Chondrocyte (in vitro differentiated cells): ENCODE measurements around the gene MFSD12. TPM values are rescaled to one million over a fixed set of nuclear protein-coding genes. Genes with fewer than 3 reads are reported as not detected.

Experiments used
- DNase-seq: peaks from one replicate; pipeline ENCODE4 v3.0.0; 2021; ENCODE audit warnings: mixed read lengths, low spot score
- H3K27ac Mint-ChIP-seq: one replicate; pipeline ENCODE4 v1.8.0; 2021; ENCODE audit warnings: mild to moderate bottlenecking, moderate library complexity, mixed read lengths; ENCODE audit not compliant: unreplicated experiment
- H3K27me3 Mint-ChIP-seq: 2 replicates; pipeline ENCODE4 v1.8.0; 2021; ENCODE audit warnings: low read depth, mixed read lengths
- H3K36me3 Mint-ChIP-seq: 2 replicates; pipeline ENCODE4 v1.8.0; 2021; ENCODE audit warnings: low read depth, mixed read lengths
- H3K4me1 Mint-ChIP-seq: 2 replicates; pipeline ENCODE4 v1.8.0; 2021; ENCODE audit warnings: low read depth, mild to moderate bottlenecking, mixed read lengths
- H3K4me3 Mint-ChIP-seq: one replicate; pipeline ENCODE4 v1.8.0; 2021; ENCODE audit warnings: mild to moderate bottlenecking, moderate library complexity, mixed read lengths; ENCODE audit not compliant: unreplicated experiment
- H3K9me3 Mint-ChIP-seq: 2 replicates; pipeline ENCODE4 v1.8.0; 2021; ENCODE audit warnings: low read depth, mixed read lengths
- CTCF ChIP-seq: fragments of 200-600 bp; sonication (generic); IDR thresholded peaks from 2 replicates; pipeline ENCODE4 v1.5.0; 2021; ENCODE audit warnings: antibody characterized with exemption, mild to moderate bottlenecking, moderate library complexity
- total RNA-seq: library from RNA; stranded (reverse); gene quantifications from 3 replicates; pipeline ENCODE4 v1.2.1, GENCODE V29; 2021

MFSD12 gene
- total RNA-seq, 1 donor from 2014 or later: 98.4 TPM

DNA sequence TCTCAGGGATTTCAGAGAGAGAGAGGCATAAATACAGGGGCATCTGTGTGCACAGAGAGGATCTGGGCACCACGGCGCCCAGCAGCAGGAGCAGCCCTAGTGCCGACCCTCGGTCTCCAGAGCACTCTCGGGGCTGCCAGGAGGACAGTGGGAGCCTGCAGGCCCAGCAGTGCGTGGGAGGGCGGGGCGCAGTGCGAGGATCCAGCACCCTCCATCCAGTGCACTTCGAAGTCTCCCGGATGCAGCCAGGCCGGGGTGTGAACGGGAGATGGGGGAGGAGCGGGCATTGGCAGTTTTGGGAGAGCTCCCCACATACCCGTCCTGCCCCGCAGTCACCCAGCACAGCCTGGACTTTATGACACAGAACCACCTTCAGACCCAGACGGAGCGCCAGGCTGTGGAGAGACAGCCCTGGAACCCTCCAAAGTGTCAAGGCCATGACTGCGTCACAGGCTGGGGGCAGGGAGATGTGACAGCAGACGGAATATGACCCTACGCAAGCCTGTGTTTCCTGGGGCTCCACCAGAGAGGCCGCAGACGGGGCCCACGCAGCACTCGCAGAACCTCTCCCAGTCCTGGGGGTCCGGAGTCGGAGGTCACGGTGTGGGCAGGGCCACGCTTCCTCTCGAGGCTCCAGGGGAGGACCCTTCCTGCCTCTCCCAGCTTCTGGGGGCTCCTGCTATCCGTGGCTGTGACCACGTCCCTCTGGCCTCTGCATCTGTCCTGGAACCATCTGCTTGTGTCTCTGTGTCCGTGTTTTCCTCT lies 33.1 kb downstream of the MFSD12 start:
- Mint-ChIP-seq H3K4me3 (no peak overlapping the region), H3K4me1 (peaks cover 4% of the 10 kb centered on the region), H3K9me3 (no peaks in the 10 kb centered on the region), H3K27me3 (no peaks in the 10 kb centered on the region), H3K27ac (no peak overlapping the region), H3K36me3 (peaks cover 9% of the 10 kb centered on the region)
- no peak for TF ChIP-seq CTCF
- no peak for DNase-seq

DNA sequence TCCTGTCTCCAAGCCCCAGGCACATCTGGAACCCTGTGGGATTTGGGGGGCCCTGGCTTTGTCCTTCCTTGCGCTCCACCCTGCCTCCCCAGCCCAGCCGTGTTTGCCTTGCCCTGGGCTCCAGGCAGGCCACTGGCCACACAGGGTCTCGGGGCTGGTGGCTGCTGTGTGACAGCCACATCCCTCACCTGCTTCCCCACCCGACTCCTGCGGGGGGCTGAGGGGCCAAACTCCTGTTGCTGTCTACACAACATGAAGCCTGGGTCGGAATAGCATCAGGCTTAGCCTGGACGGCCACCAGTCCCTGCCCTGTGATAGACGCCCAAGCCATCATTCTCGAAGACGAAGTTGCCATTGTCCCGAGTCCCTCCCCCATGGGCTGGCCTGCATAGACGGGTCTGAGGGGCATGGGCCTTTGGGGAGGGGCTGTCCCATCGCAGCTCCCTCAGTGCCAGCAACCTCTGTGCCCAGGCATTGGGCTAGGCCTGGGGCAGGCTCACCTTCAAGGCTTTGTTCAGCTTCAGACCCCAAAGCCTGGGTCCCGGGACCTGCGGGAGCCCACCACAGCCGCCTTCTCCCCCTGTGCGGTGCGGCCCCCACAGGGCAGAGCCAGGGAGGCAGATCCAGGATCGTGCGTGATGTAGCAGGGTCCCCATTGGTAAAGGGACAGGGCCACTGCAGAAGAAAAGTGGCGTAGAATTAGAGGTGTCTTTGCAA lies 33.9 kb downstream of the MFSD12 start:
- no peak for DNase-seq
- Mint-ChIP-seq H3K27ac (no peak overlapping the region), H3K27me3 (no peaks in the 10 kb centered on the region), H3K36me3 (peaks cover 9% of the 10 kb centered on the region), H3K9me3 (no peaks in the 10 kb centered on the region), H3K4me1 (peaks cover 4% of the 10 kb centered on the region), H3K4me3 (no peak overlapping the region)
- TF ChIP-seq CTCF: no peak

GRCh38 chr19:3522421-3523360 lies 34.7 kb downstream of the MFSD12 start:
- Mint-ChIP-seq H3K36me3 (peaks cover 9% of the 10 kb centered on the region), H3K4me3 (no peak overlapping the region), H3K9me3 (no peaks in the 10 kb centered on the region), H3K27me3 (no peaks in the 10 kb centered on the region), H3K4me1 (peaks cover 4% of the 10 kb centered on the region), H3K27ac (no peak overlapping the region)
- TF ChIP-seq CTCF: no peak
- no peak for DNase-seq

- Mint-ChIP-seq H3K4me1 (peaks cover 4% of the 10 kb centered on the region), H3K27ac (no peak overlapping the region), H3K36me3 (peaks cover 6% of the 10 kb centered on the region), H3K27me3 (no peaks in the 10 kb centered on the region), H3K9me3 (no peaks in the 10 kb centered on the region), H3K4me3 (no peak overlapping the region)
- DNase-seq: no peak
- TF ChIP-seq CTCF: no peak
Observed at GRCh38 chr19:3521104-3521445, 36.3 kb downstream of the MFSD12 start.
